ENCODE results near the gene CELF4. TPM values are rescaled to one million over a fixed set of nuclear protein-coding genes. Genes with fewer than 3 reads are reported as not detected.

Gene CELF4
- total and polyA plus RNA-seq, 2 donors (not counting 3 experiments of a cell fraction or from before 2014, with no cell fraction given) = not detected

GRCh38 chr18:37543321-37543720 lies 22.3 kb downstream of the CELF4 start:
- BruUV-seq (replicated peaks) = no TSS peak
- Histone ChIP-seq H3K9ac (replicated peaks; ENCODE audit: extremely low read depth, insufficient read depth, low read length) (no peak overlapping the region), H3K79me2 (ENCODE audit: control insufficient read depth, insufficient read depth, low read length) (no peaks in the 10 kb centered on the region), H3K4me3 (replicated peaks in 1 of 3; ENCODE audit: insufficient read depth in 1 of 3, low read depth in 1 of 3, low read length in 3 of 3) (no peak overlapping the region), H3K9me3 (replicated peaks; ENCODE audit: control insufficient read depth, insufficient read depth, low read length) (no peaks in the 10 kb centered on the region), H2AFZ (ENCODE audit: low read depth, low read length) (no peak overlapping the region), H3K36me3 (ENCODE audit: control insufficient read depth in 2 of 2, extremely low read depth in 1 of 2, insufficient read depth in 2 of 2, low read length in 2 of 2) (no peaks in the 10 kb centered on the region), H4K20me1 (replicated peaks; ENCODE audit: control insufficient read depth, extremely low read depth, insufficient read depth, low read length) (no peaks in the 10 kb centered on the region), H3K9me1 (replicated peaks; ENCODE audit: control insufficient read depth, extremely low read depth, insufficient read depth, low read length) (no peaks in the 10 kb centered on the region), H3K27ac (ENCODE audit: insufficient read depth, low read depth, low read length) (no peak overlapping the region), H3K27me3 (ENCODE audit: control insufficient read depth in 2 of 2, insufficient read depth in 2 of 2, low read length in 2 of 2) (peaks cover 4 to 5% of the 10 kb centered on the region in 2 experiments), H3K4me2 (ENCODE audit: insufficient read depth, low read length) (no peak overlapping the region), H3K4me1 (ENCODE audit: control insufficient read depth, extremely low read depth, insufficient read depth, low read length) (no peaks in the 10 kb centered on the region)
- no peak for TF ChIP-seq MAX (IDR thresholded peaks at IDR 0.05; ENCODE audit: insufficient read depth, insufficient read length)
- no peak for TF ChIP-seq JUN (IDR thresholded peaks at IDR 0.05; ENCODE audit: borderline replicate concordance, insufficient read depth, insufficient read length, low read depth)
- TF ChIP-seq MYC (IDR thresholded peaks at IDR 0.05; ENCODE audit: low read depth, low read length) = no peak
- TF ChIP-seq CTCF (IDR thresholded peaks at IDR 0.05; ENCODE audit: extremely low read depth in 1 of 2, insufficient read depth in 1 of 2, low read depth in 1 of 2, low read length in 2 of 2) = no peak
- TF ChIP-seq FOS (IDR thresholded peaks at IDR 0.05; ENCODE audit: borderline replicate concordance, insufficient read depth, low read length) = no peak
- TF ChIP-seq GATA2 (IDR thresholded peaks at IDR 0.05; ENCODE audit: insufficient read depth, insufficient read length, low read depth, low read length) = no peak
- TF ChIP-seq EZH2 (IDR thresholded peaks at IDR 0.05; ENCODE audit: borderline replicate concordance, low read depth, low read length, severe bottlenecking) = no peak
- TF ChIP-seq POLR2A (IDR thresholded peaks at IDR 0.05; ENCODE audit: low read depth, low read length) = no peak
- TF ChIP-seq POLR2AphosphoS5 (IDR thresholded peaks at IDR 0.05; ENCODE audit: insufficient read depth, low read depth, low read length) = no peak
- ChIA-PET POLR2A (no interaction called here), CTCF (no interaction called here)
- DNase-seq (ENCODE audit: low read depth, low spot score) (no peak), FAIRE-seq (no peak)
- intact Hi-C loops (cut with micrococcal nuclease) = no loop called here
- dilution Hi-C loops (cut with MboI; ENCODE audit: extremely low pct_ligation_motif_present, low sequenced_read_pairs) = no loop called here
